ENCODE results near the gene CDH13.

Gene CDH13

GRCh38 chr16:82793528-82794245 lies 166.9 kb downstream of the CDH13 start:
- no peak for DNase-seq

GRCh38 chr16:82796047-82796446 lies 169.3 kb downstream of the CDH13 start:
- no peak for DNase-seq

- no peak for DNase-seq
Measured at GRCh38 chr16:82801361-82801760, 174.6 kb downstream of the CDH13 start.

- DNase-seq: no peak
Measured at GRCh38 chr16:82805866-82806265, 179.1 kb downstream of the CDH13 start.

GRCh38 chr16:82807311-82807710 lies 180.5 kb downstream of the CDH13 start:
- no peak for DNase-seq

GRCh38 chr16:82808036-82808435 lies 181.3 kb downstream of the CDH13 start:
- DNase-seq: no peak

- no peak for DNase-seq
Measured at GRCh38 chr16:82810077-82810476, 183.3 kb downstream of the CDH13 start.

- no peak for DNase-seq
Measured at GRCh38 chr16:82814059-82814458, 187.3 kb downstream of the CDH13 start.

GRCh38 chr16:82819286-82819685 lies 192.5 kb downstream of the CDH13 start:
- DNase-seq: no peak

- DNase-seq: no peak
Measured at GRCh38 chr16:82820855-82821254, 194.1 kb downstream of the CDH13 start.

- DNase-seq: no peak
Measured at GRCh38 chr16:82824408-82824807, 197.6 kb downstream of the CDH13 start.

- no peak for DNase-seq
Measured at GRCh38 chr16:82829301-82829700, 202.5 kb downstream of the CDH13 start.

- no peak for DNase-seq
Measured at GRCh38 chr16:82830944-82831343, 204.2 kb downstream of the CDH13 start.

GRCh38 chr16:82832821-82833220 lies 206.1 kb downstream of the CDH13 start:
- DNase-seq: no peak

GRCh38 chr16:82833378-82833993 lies 206.7 kb downstream of the CDH13 start:
- no peak for DNase-seq

- no peak for DNase-seq
Measured at GRCh38 chr16:82834151-82834815, 207.5 kb downstream of the CDH13 start.

- DNase-seq: no peak
Measured at GRCh38 chr16:82835487-82836155, 208.9 kb downstream of the CDH13 start.

GRCh38 chr16:82841108-82841507 lies 214.3 kb downstream of the CDH13 start:
- DNase-seq: no peak

GRCh38 chr16:82843606-82844271 lies 217.0 kb downstream of the CDH13 start:
- no peak for DNase-seq

GRCh38 chr16:82845116-82845515 lies 218.3 kb downstream of the CDH13 start:
- no peak for DNase-seq

- no peak for DNase-seq
Measured at GRCh38 chr16:82846806-82847205, 220.0 kb downstream of the CDH13 start.

- DNase-seq: no peak
Measured at GRCh38 chr16:82848013-82848412, 221.2 kb downstream of the CDH13 start.

GRCh38 chr16:82852388-82853008 lies 225.7 kb downstream of the CDH13 start:
- DNase-seq: no peak

All from activated naive CD4-positive, alpha-beta T cell treated with anti-CD3 and anti-CD28 coated beads, Interleukin-2, amount 50 U/mL, for 16 hours (primary cell).